Common myeloid progenitor, CD34-positive (primary cell): Measurements from ENCODE around the gene RPL18A.

Experiments used
- CTCF ChIA-PET: fragments of 350-600 bp; sonication (Branson Sonifier 250); formaldehyde crosslinking; loops from one replicate; lab custom pipeline; 2021; ENCODE audit warnings: antibody characterized with exemption; lab: Charles Lee
- POLR2A ChIA-PET: fragments of 350-600 bp; sonication (Branson Sonifier 250); formaldehyde crosslinking; loops from one replicate; lab custom pipeline; 2021; ENCODE audit warnings: antibody characterized with exemption; lab: Charles Lee
- DNase-seq, 3 donors: peaks; one replicate each; pipeline versions ENCODE4 v3.0.0 to v3.0.0-alpha.2; 2013
- H3K27ac ChIP-seq, 2 experiments: 1 replicate in 1 of 2; 2 replicates in 1 of 2; pipeline ENCODE4 v1.7.0; 2013; ENCODE audit warnings: inconsistent platforms in 2 of 2, low read length in 2 of 2, mild to moderate bottlenecking in 2 of 2, low read depth in 1 of 2, moderate library complexity in 1 of 2; ENCODE audit not compliant: severe bottlenecking in 2 of 2, insufficient read depth in 1 of 2, poor library complexity in 1 of 2
- H3K27me3 ChIP-seq, 5 experiments: replicated peaks in 2 of 5; 1 replicate in 3 of 5; 2 replicates in 2 of 5; pipeline versions ENCODE4 v1.6.1 to v1.7.0; 2013; ENCODE audit warnings: low read length in 4 of 5, mild to moderate bottlenecking in 2 of 5, moderate library complexity in 2 of 5, inconsistent platforms in 1 of 5; ENCODE audit not compliant: insufficient read depth in 5 of 5, control insufficient read depth in 4 of 5
- H3K36me3 ChIP-seq, 4 experiments: 1 replicate in 2 of 4; 2 replicates in 2 of 4; pipeline versions ENCODE4 v1.6.1 to v1.7.0; 2013; ENCODE audit warnings: low read length in 3 of 4, control low read depth in 1 of 4, mild to moderate bottlenecking in 1 of 4; ENCODE audit not compliant: control insufficient read depth in 4 of 4, insufficient read depth in 4 of 4
- H3K4me1 ChIP-seq, 4 experiments: 1 replicate in 3 of 4; 2 replicates in 1 of 4; pipeline versions ENCODE4 v1.6.1 to v1.7.1; 2013; ENCODE audit warnings: low read length in 3 of 4, mild to moderate bottlenecking in 3 of 4, control low read depth in 1 of 4, inconsistent platforms in 1 of 4, moderate library complexity in 1 of 4; ENCODE audit not compliant: control insufficient read depth in 4 of 4, insufficient read depth in 4 of 4; ENCODE audit errors: control extremely low read depth in 1 of 4
- H3K4me3 ChIP-seq, 7 experiments: 1 replicate in 4 of 7; 2 replicates in 3 of 7; pipeline versions ENCODE4 v1.5.1 to v1.7.0; 2013; ENCODE audit warnings: mild to moderate bottlenecking in 7 of 7, low read length in 6 of 7, moderate library complexity in 6 of 7, inconsistent platforms in 2 of 7, low read depth in 2 of 7, control low read depth in 1 of 7; ENCODE audit not compliant: insufficient read depth in 4 of 7, control insufficient read depth in 1 of 7; ENCODE audit errors: extremely low read depth in 1 of 7
- H3K9me3 ChIP-seq, 5 experiments: 1 replicate in 4 of 5; 2 replicates in 1 of 5; pipeline versions ENCODE4 v1.6.1 to v1.7.1; 2013; ENCODE audit warnings: low read length in 4 of 5, mild to moderate bottlenecking in 2 of 5, inconsistent platforms in 1 of 5, low read depth in 1 of 5, moderate library complexity in 1 of 5; ENCODE audit not compliant: control insufficient read depth in 4 of 5, insufficient read depth in 2 of 5; ENCODE audit errors: control extremely low read depth in 1 of 5
- WGBS: methylation state at CpG from one replicate; pipeline ENCODE4 v1.1.5; 2013; ENCODE audit not compliant: insufficient coverage; 5-methylcytosine and 5-hydroxymethylcytosine counted together

The RPL18A gene

GRCh38 chr19:17847538-17848366 is 12.0 kb upstream of the RPL18A start, which contains the start of gene JAK3:
Gene JAK3, minus strand, starts transcription at chr19:17847982. Its CDS starts 3,565 bp downstream, at chr19:17844417.
- H3K27ac ChIP-seq = peak within 1 kb of the TSS; percentile 75 to 94
- peaks cover 3 to 23% (median 11%) of the 10 kb centered on the region in 4 experiments for H3K36me3 ChIP-seq
- H3K4me1 ChIP-seq = peaks cover 5 to 69% (median 63%) of the 10 kb centered on the region in 4 experiments
- under 1% methylated on average over 24 of the region's 40 CpGs for WGBS
- peak; percentile 85 to 92 (median 91) for DNase-seq
- ChIA-PET CTCF (interaction anchor here (0.9 to 2.3 kb wide), 9 partner anchors 8 to 70 kb away, joined by 3 to 6 read pairs (median 4); partner anchors contain the start of gene RPL18A), POLR2A (interaction anchor here (0.5 to 1.8 kb wide), 10 partner anchors 10 to 98 kb away, joined by 3 to 14 read pairs (median 4); partner anchors contain the start of genes CCDC124 and RPL18A)
- no peaks in the 10 kb centered on the region for H3K9me3 ChIP-seq
- peak within 1 kb of the TSS; percentile 40 to 76 (median 69) for H3K4me3 ChIP-seq
- H3K27me3 ChIP-seq = no peaks in the 10 kb centered on the region

- CTCF ChIA-PET = interaction anchor here (0.6 to 2.3 kb wide), 10 partner anchors 11 to 196 kb away, joined by 3 to 6 read pairs (median 4); partner anchors contain the start of gene RPL18A
- POLR2A ChIA-PET = interaction anchor here (0.7 to 1.5 kb wide), 5 partner anchors 11 to 123 kb away, joined by 3 to 5 read pairs (median 5); no protein-coding TSS in a partner anchor
- Histone ChIP-seq H3K9me3 (no peaks in the 10 kb centered on the region), H3K27me3 (no peaks in the 10 kb centered on the region), H3K4me1 (peaks cover 5 to 66% (median 59%) of the 10 kb centered on the region in 4 experiments), H3K27ac (peak overlapping the region; percentile 75 to 94), H3K4me3 (peak overlapping the region in 1 of 7 experiments; percentile 17), H3K36me3 (peaks cover 0 to 13% (median 3%) of the 10 kb centered on the region in 4 experiments)
- WGBS = 55% methylated on average over 11 of the region's 14 CpGs
- DNase-seq = peak in 2 of 3 donors; percentile 85 to 88
Measured at GRCh38 chr19:17848595-17849292, 11.0 kb upstream of the RPL18A start.

GRCh38 chr19:17854061-17854460 is 5.6 kb upstream of the RPL18A start:
- peaks cover 5 to 28% (median 22%) of the 10 kb centered on the region in 4 experiments for H3K4me1 ChIP-seq
- no peaks in the 10 kb centered on the region for H3K27me3 ChIP-seq
- DNase-seq = no peak
- ChIA-PET CTCF (interaction anchor here (0.6 to 4.9 kb wide), 15 partner anchors 20 to 281 kb away, joined by 3 to 36 read pairs (median 6); partner anchors contain the start of genes B3GNT3 and CCDC124), POLR2A (interaction anchor here (0.6 kb wide), 1 partner anchor 1712 kb away, joined by 3 read pairs; no protein-coding TSS in a partner anchor)
- no peaks in the 10 kb centered on the region for H3K36me3 ChIP-seq
- 94% methylated on average over 2 of the region's 6 CpGs for WGBS
- H3K9me3 ChIP-seq = no peaks in the 10 kb centered on the region
- no peak overlapping the region for H3K27ac ChIP-seq
- H3K4me3 ChIP-seq = no peak overlapping the region

- Histone ChIP-seq H3K4me1 (peaks cover 5 to 21% (median 14%) of the 10 kb centered on the region in 4 experiments), H3K4me3 (no peak overlapping the region), H3K36me3 (peaks cover 0 to 3% (median 0%) of the 10 kb centered on the region in 4 experiments), H3K27ac (no peak overlapping the region), H3K9me3 (no peaks in the 10 kb centered on the region), H3K27me3 (no peaks in the 10 kb centered on the region)
- peak; percentile 61 to 82 (median 75) for DNase-seq
- POLR2A ChIA-PET = interaction anchor here (1.0 to 1.3 kb wide), 2 partner anchors 64 to 135 kb away, joined by 3 to 4 read pairs; no protein-coding TSS in a partner anchor
- WGBS = 8% methylated on average over 21 of the region's 29 CpGs
- CTCF ChIA-PET = interaction anchor here (0.6 to 4.9 kb wide), 27 partner anchors 8 to 756 kb away, joined by 3 to 36 read pairs (median 5); partner anchors contain the start of genes B3GNT3, CCDC124 and JAK3
Measured at GRCh38 chr19:17855280-17856152, 4.2 kb upstream of the RPL18A start.

GRCh38 chr19:17860331-17860992 is 752 bp downstream of the RPL18A start:
- no peak for DNase-seq
- ChIA-PET CTCF (interaction anchor here (1.0 to 4.4 kb wide), 14 partner anchors 10 to 455 kb away, joined by 3 to 63 read pairs (median 4); partner anchors contain the start of genes BST2, CCDC124 and SLC5A5), POLR2A (interaction anchor here (1.0 to 1.8 kb wide), 5 partner anchors 10 to 72 kb away, joined by 3 to 21 read pairs (median 6); partner anchors contain the start of genes CCDC124, JAK3 and SLC5A5)
- peaks cover 9 to 25% (median 20%) of the 10 kb centered on the region in 4 experiments for H3K4me1 ChIP-seq
- 4% methylated on average over 15 of the region's 22 CpGs for WGBS
- H3K27me3 ChIP-seq = no peaks in the 10 kb centered on the region
- H3K4me3 ChIP-seq = peak overlapping the region; percentile 90 to 100 (median 97)
- peak overlapping the region; percentile 77 to 93 for H3K27ac ChIP-seq
- peaks cover 8 to 45% (median 34%) of the 10 kb centered on the region in 4 experiments for H3K36me3 ChIP-seq
- H3K9me3 ChIP-seq = no peaks in the 10 kb centered on the region
